ENCODE results near the gene CRYL1. TPM values are rescaled to one million over a fixed set of nuclear protein-coding genes. Genes with fewer than 3 reads are reported as not detected.

CRYL1 gene
- total RNA-seq, 2 donors from 2014 or later = 5.2 to 9.0 TPM

GRCh38 chr13:20466371-20466770 lies 59.3 kb downstream of the CRYL1 start:
- no peak overlapping the region for H3K27ac Mint-ChIP-seq
- no peaks in the 10 kb centered on the region for H3K27me3 Mint-ChIP-seq
- DNase-seq (ENCODE audit: low spot score) (no peak), ATAC-seq (no peak)
- no peaks in the 10 kb centered on the region for H3K9me3 Mint-ChIP-seq
- H3K4me1 Mint-ChIP-seq (ENCODE audit: low read depth in 2 of 2) = peaks cover 2 to 3% of the 10 kb centered on the region in 2 donors
- no peaks in the 10 kb centered on the region for H3K36me3 Mint-ChIP-seq
- H3K4me3 Mint-ChIP-seq = no peak overlapping the region

GRCh38 chr13:20465218-20465879 lies 60.3 kb downstream of the CRYL1 start:
- H3K9me3 Mint-ChIP-seq = no peaks in the 10 kb centered on the region
- H3K36me3 Mint-ChIP-seq = no peaks in the 10 kb centered on the region
- H3K4me3 Mint-ChIP-seq = no peak overlapping the region
- no peak for ATAC-seq
- no peak overlapping the region for H3K27ac Mint-ChIP-seq
- no peak for DNase-seq (ENCODE audit: low spot score)
- H3K27me3 Mint-ChIP-seq = peaks cover 0 to 2% of the 10 kb centered on the region in 2 donors
- peaks cover 10% of the 10 kb centered on the region in 2 donors for H3K4me1 Mint-ChIP-seq (ENCODE audit: low read depth in 2 of 2)

DNA sequence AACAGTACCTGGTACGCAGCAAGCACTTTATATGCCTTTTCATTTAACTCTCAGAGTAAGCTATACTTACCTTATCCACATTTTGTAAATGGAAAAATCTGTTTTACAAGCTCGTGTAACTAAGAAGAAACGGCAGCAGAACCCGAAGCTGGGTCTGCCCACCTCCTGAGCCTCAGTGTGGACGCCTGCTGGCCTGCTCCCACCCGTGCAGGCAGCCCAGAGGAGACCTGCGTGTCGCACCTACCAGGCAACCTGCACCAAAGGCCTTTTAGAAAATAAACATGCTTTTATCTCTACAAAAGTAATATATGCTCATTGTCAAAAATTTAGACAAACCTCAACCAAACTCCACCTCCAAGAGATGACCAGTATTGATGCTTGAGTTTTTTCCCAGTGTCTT lies 62.7 kb downstream of the CRYL1 start:
- no peaks in the 10 kb centered on the region for H3K9me3 Mint-ChIP-seq
- DNase-seq (ENCODE audit: low spot score) (no peak), ATAC-seq (no peak)

DNA sequence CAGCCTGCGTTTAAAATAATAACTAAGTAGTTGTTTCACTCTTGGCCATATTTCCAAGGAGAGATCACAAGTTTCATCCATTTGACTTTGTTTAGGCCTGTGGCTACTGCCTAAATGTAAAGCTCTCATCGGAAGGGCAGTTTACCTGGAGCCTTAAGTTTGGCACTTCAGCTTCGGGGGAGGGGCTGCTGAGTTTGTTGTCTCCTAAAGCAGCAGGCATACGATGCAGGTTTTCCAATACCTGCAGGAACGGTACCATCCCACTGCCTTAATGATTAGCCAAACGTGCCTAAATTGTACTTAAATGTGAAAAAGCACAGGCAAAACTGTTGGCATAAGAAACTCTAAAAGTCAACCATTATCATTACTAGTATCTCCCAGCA lies 63.1 kb downstream of the CRYL1 start:
- Mint-ChIP-seq H3K36me3 (no peaks in the 10 kb centered on the region), H3K27ac (no peak overlapping the region), H3K27me3 (peaks cover 0 to 2% of the 10 kb centered on the region in 2 donors)

More for the DNA sequence above, 62.7 kb downstream of the CRYL1 start:
- peaks cover 10% of the 10 kb centered on the region in 2 donors for H3K4me1 Mint-ChIP-seq (ENCODE audit: low read depth in 2 of 2)
- no peak overlapping the region for H3K4me3 Mint-ChIP-seq
- H3K27me3 Mint-ChIP-seq = peaks cover 0 to 2% of the 10 kb centered on the region in 2 donors
- H3K36me3 Mint-ChIP-seq = no peaks in the 10 kb centered on the region
- H3K27ac Mint-ChIP-seq = no peak overlapping the region

DNA sequence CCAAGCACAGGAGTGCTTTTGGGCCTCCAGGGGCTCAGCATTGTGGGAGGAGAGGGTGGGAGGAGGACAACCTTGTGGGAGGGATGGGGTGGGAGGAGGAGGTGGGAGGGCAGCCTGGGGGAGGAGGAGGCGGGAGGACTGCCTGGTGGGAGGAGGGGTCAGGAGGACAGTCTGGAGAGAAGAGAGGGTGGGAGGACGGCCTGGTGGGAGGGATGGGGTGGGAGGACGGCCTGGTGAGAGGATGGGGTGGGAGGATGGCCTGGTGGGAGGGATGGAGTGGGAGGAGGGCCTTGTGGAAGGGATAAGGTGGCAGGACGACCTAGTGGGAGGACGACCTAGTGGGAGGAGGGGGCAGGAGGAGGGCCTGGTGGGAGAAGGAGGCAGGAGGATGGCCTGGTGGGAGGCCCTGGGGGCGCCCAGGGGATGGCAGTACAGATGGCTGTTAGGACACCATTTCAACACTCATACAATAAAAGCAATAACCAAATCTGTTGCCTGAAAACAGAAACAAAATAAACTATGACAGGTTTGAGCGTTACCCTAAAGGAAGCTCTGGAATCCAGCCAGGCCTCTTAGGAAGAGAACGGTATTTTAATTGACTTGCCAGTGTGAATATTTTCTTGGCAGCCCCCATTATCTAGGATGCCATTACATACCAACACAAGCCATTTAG lies 63.7 kb downstream of the CRYL1 start:
- peaks cover 10% of the 10 kb centered on the region in 2 donors for H3K4me1 Mint-ChIP-seq (ENCODE audit: low read depth in 2 of 2)
- no peak overlapping the region for H3K27ac Mint-ChIP-seq
- H3K36me3 Mint-ChIP-seq = no peaks in the 10 kb centered on the region
- H3K9me3 Mint-ChIP-seq = no peaks in the 10 kb centered on the region
- DNase-seq (ENCODE audit: low spot score) (no peak), ATAC-seq (no peak)
- H3K27me3 Mint-ChIP-seq = peaks cover 0 to 2% of the 10 kb centered on the region in 2 donors
- no peak overlapping the region for H3K4me3 Mint-ChIP-seq

More for the DNA sequence above, 63.1 kb downstream of the CRYL1 start:
- ATAC-seq (no peak), DNase-seq (ENCODE audit: low spot score) (no peak)
- no peak overlapping the region for H3K4me3 Mint-ChIP-seq
- H3K4me1 Mint-ChIP-seq (ENCODE audit: low read depth in 2 of 2) = peaks cover 10% of the 10 kb centered on the region in 2 donors
- H3K9me3 Mint-ChIP-seq = no peaks in the 10 kb centered on the region

- DNase-seq (ENCODE audit: low spot score) (no peak), ATAC-seq (no peak)
- H3K27ac Mint-ChIP-seq = peak overlapping the region in 1 of 2 donors; percentile 80
- H3K36me3 Mint-ChIP-seq = no peaks in the 10 kb centered on the region
- H3K4me1 Mint-ChIP-seq (ENCODE audit: low read depth in 2 of 2) = peaks cover 10 to 13% of the 10 kb centered on the region in 2 donors
- H3K4me3 Mint-ChIP-seq = no peak overlapping the region
- H3K9me3 Mint-ChIP-seq = no peaks in the 10 kb centered on the region
- H3K27me3 Mint-ChIP-seq = peaks cover 0 to 2% of the 10 kb centered on the region in 2 donors
These were observed 64.2 kb downstream of the CRYL1 start for GRCh38 chr13:20461481-20461859.

GRCh38 chr13:20460761-20461160 lies 64.9 kb downstream of the CRYL1 start:
- H3K27me3 Mint-ChIP-seq = peaks cover 0 to 2% of the 10 kb centered on the region in 2 donors
- H3K4me1 Mint-ChIP-seq (ENCODE audit: low read depth in 2 of 2) = peaks cover 10 to 13% of the 10 kb centered on the region in 2 donors
- H3K27ac Mint-ChIP-seq = peak overlapping the region in 1 of 2 donors; percentile 80
- ATAC-seq = no peak
- H3K9me3 Mint-ChIP-seq = no peaks in the 10 kb centered on the region
- DNase-seq (ENCODE audit: low spot score) = no peak
- no peak overlapping the region for H3K4me3 Mint-ChIP-seq
- H3K36me3 Mint-ChIP-seq = no peaks in the 10 kb centered on the region

- H3K4me3 Mint-ChIP-seq = no peak overlapping the region
- H3K27ac Mint-ChIP-seq = no peak overlapping the region
- no peaks in the 10 kb centered on the region for H3K36me3 Mint-ChIP-seq
- H3K27me3 Mint-ChIP-seq = peaks cover 0 to 2% of the 10 kb centered on the region in 2 donors
- no peak for ATAC-seq
- H3K4me1 Mint-ChIP-seq (ENCODE audit: low read depth in 2 of 2) = peaks cover 10 to 13% of the 10 kb centered on the region in 2 donors
- no peaks in the 10 kb centered on the region for H3K9me3 Mint-ChIP-seq
- DNase-seq (ENCODE audit: low spot score) = no peak
These were observed 68.0 kb downstream of the CRYL1 start for GRCh38 chr13:20457670-20458069.

DNA sequence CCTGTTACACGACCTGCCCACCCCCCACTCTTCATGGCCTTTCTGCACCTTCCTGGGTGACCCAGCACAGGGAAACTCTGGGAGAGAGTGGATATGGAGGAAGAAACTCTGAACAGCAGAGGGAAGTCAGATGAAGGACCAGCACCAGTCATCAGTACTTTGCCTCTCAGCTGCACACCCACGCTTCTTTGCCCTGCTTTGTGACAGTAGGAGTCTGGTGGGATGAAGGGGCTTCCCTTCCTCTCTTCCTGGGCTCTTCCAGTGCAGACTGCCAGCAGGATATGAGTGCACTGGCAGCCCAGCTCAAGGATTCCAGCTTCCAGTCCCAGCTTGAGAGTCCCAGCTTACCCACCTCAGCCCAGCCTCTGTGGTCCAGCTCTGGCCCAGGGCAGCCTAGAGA lies 68.9 kb downstream of the CRYL1 start:
- no peaks in the 10 kb centered on the region for H3K9me3 Mint-ChIP-seq
- H3K4me3 Mint-ChIP-seq = no peak overlapping the region
- H3K27ac Mint-ChIP-seq = peak overlapping the region in 1 of 2 donors; percentile 74
- no peaks in the 10 kb centered on the region for H3K36me3 Mint-ChIP-seq
- ATAC-seq (no peak), DNase-seq (ENCODE audit: low spot score) (no peak)
- peaks cover 0 to 4% of the 10 kb centered on the region in 2 donors for H3K27me3 Mint-ChIP-seq
- H3K4me1 Mint-ChIP-seq (ENCODE audit: low read depth in 2 of 2) = peaks cover 12 to 15% of the 10 kb centered on the region in 2 donors

GRCh38 chr13:20451397-20451796 lies 74.3 kb downstream of the CRYL1 start:
- peaks cover 27% of the 10 kb centered on the region for H3K36me3 Mint-ChIP-seq

DNA sequence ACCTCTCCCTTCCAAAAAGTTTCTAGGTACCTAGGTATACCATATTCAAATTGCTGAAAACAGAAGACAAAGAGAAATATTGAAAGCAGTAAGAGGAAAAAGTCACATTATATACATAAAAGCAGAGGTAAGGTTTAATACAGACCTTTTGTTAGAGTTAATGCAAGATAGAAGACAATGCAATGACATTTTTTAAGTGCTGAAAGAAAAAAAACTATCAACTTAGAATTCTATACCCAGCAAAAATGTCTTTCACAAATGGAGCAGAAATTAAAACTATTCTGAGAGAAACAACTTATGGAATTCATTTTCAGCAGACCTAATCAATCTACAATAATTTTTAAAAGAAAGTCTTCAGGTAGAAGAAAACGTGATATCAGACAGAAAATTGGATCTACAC lies 77.2 kb downstream of the CRYL1 start:
- Mint-ChIP-seq H3K27ac (no peak overlapping the region), H3K4me3 (no peak overlapping the region), H3K9me3 (peaks cover 9% of the 10 kb centered on the region), H3K4me1 (ENCODE audit: low read depth in 2 of 2) (peaks cover 7 to 9% of the 10 kb centered on the region in 2 donors), H3K36me3 (peaks cover 27% of the 10 kb centered on the region), H3K27me3 (peaks cover 0 to 3% of the 10 kb centered on the region in 2 donors)
- DNase-seq (ENCODE audit: low spot score) = no peak
- no peak for ATAC-seq

More at GRCh38 chr13:20451397-20451796, 74.3 kb downstream of the CRYL1 start:
- H3K4me1 Mint-ChIP-seq (ENCODE audit: low read depth in 2 of 2) = peaks cover 7 to 9% of the 10 kb centered on the region in 2 donors
- ATAC-seq (no peak), DNase-seq (ENCODE audit: low spot score) (no peak)
- no peak overlapping the region for H3K27ac Mint-ChIP-seq
- H3K9me3 Mint-ChIP-seq = peaks cover 9% of the 10 kb centered on the region
- no peak overlapping the region for H3K4me3 Mint-ChIP-seq
- H3K27me3 Mint-ChIP-seq = peaks cover 0 to 3% of the 10 kb centered on the region in 2 donors

- H3K27me3 Mint-ChIP-seq = peaks cover 0 to 2% of the 10 kb centered on the region in 2 donors
- no peak overlapping the region for H3K4me3 Mint-ChIP-seq
- H3K36me3 Mint-ChIP-seq = peaks cover 27% of the 10 kb centered on the region
- no peak for DNase-seq (ENCODE audit: low spot score)
- no peak overlapping the region for H3K27ac Mint-ChIP-seq
- no peak for ATAC-seq
- H3K4me1 Mint-ChIP-seq (ENCODE audit: low read depth in 2 of 2) = peaks cover 12 to 14% of the 10 kb centered on the region in 2 donors
- H3K9me3 Mint-ChIP-seq = peaks cover 9% of the 10 kb centered on the region
These were observed 78.8 kb downstream of the CRYL1 start for GRCh38 chr13:20446900-20447299.

- Mint-ChIP-seq H3K27ac (no peak overlapping the region), H3K36me3 (peaks cover 27% of the 10 kb centered on the region), H3K9me3 (peaks cover 9% of the 10 kb centered on the region), H3K27me3 (no peaks in the 10 kb centered on the region), H3K4me3 (no peak overlapping the region), H3K4me1 (ENCODE audit: low read depth in 2 of 2) (peaks cover 8 to 12% of the 10 kb centered on the region in 2 donors)
- DNase-seq (ENCODE audit: low spot score) = no peak
- no peak for ATAC-seq
These were observed 79.3 kb downstream of the CRYL1 start for GRCh38 chr13:20446405-20446804.

- DNase-seq (ENCODE audit: low spot score) = no peak
- no peak overlapping the region for H3K27ac Mint-ChIP-seq
- H3K36me3 Mint-ChIP-seq = peaks cover 6% of the 10 kb centered on the region
- H3K4me3 Mint-ChIP-seq = no peak overlapping the region
- no peaks in the 10 kb centered on the region for H3K27me3 Mint-ChIP-seq
- H3K9me3 Mint-ChIP-seq = peaks cover 3% of the 10 kb centered on the region
- ATAC-seq = no peak
- peaks cover 5 to 8% of the 10 kb centered on the region in 2 donors for H3K4me1 Mint-ChIP-seq (ENCODE audit: low read depth in 2 of 2)
These were observed 82.8 kb downstream of the CRYL1 start for GRCh38 chr13:20442798-20443381.

Data from natural killer cell treated with Interleukin-12 subunit alpha and Interleukin-12 subunit beta and Interleukin-15 and Interleukin-18, amount 100 ng/mL, for 72 hours (primary cell).